Mononuclear cell (primary cell): ENCODE measurements around the gene PDE1A. TPM values are rescaled to one million over a fixed set of nuclear protein-coding genes. Genes with fewer than 3 reads are reported as not detected.

ENCODE experiments used
- H3K27me3 ChIP-seq: 2 replicates; pipeline ENCODE4 v1.6.0; 2011; ENCODE audit warnings: low read length, control low read depth; ENCODE audit not compliant: insufficient read depth
- H3K4me1 ChIP-seq: 2 replicates; pipeline ENCODE4 v1.5.1; 2011; ENCODE audit warnings: mild to moderate bottlenecking, low read length, control low read depth; ENCODE audit not compliant: insufficient read depth
- H3K4me3 ChIP-seq: 2 replicates; pipeline ENCODE4 v1.5.1; 2011; ENCODE audit warnings: mild to moderate bottlenecking, low read length, moderate library complexity
- H3K9me3 ChIP-seq: 2 replicates; pipeline ENCODE4 v1.5.1; 2011; ENCODE audit warnings: low read depth, mild to moderate bottlenecking, control low read depth, low read length
- total RNA-seq: library from RNA; depleted of rRNA; stranded (reverse); fragments of >200 nt; gene quantifications from one replicate; pipeline ENCODE4 v1.2.3, GENCODE V29; 2012

The PDE1A gene
- total RNA-seq, 1 donor = not detected

GRCh38 chr2:182381225-182381624 lies 45.6 kb downstream of the PDE1A start:
- Histone ChIP-seq H3K27me3 (no peaks in the 10 kb centered on the region), H3K9me3 (peaks cover 5% of the 10 kb centered on the region), H3K4me1 (no peaks in the 10 kb centered on the region), H3K4me3 (no peak overlapping the region)

- Histone ChIP-seq H3K27me3 (no peaks in the 10 kb centered on the region), H3K4me1 (no peaks in the 10 kb centered on the region), H3K4me3 (no peak overlapping the region), H3K9me3 (no peaks in the 10 kb centered on the region)
Observed at GRCh38 chr2:182379241-182379640, 47.6 kb downstream of the PDE1A start.

GRCh38 chr2:182378759-182379158 lies 48.1 kb downstream of the PDE1A start:
- no peaks in the 10 kb centered on the region for H3K9me3 ChIP-seq
- H3K4me1 ChIP-seq = no peaks in the 10 kb centered on the region
- H3K27me3 ChIP-seq = no peaks in the 10 kb centered on the region
- no peak overlapping the region for H3K4me3 ChIP-seq

- H3K4me1 ChIP-seq = no peaks in the 10 kb centered on the region
- no peak overlapping the region for H3K4me3 ChIP-seq
- H3K27me3 ChIP-seq = no peaks in the 10 kb centered on the region
- no peaks in the 10 kb centered on the region for H3K9me3 ChIP-seq
Observed at GRCh38 chr2:182377467-182377866, 49.4 kb downstream of the PDE1A start.

- H3K9me3 ChIP-seq = no peaks in the 10 kb centered on the region
- no peak overlapping the region for H3K4me3 ChIP-seq
- H3K27me3 ChIP-seq = no peaks in the 10 kb centered on the region
- no peaks in the 10 kb centered on the region for H3K4me1 ChIP-seq
Observed at GRCh38 chr2:182375862-182376261, 51.0 kb downstream of the PDE1A start.

- no peaks in the 10 kb centered on the region for H3K4me1 ChIP-seq
- no peaks in the 10 kb centered on the region for H3K9me3 ChIP-seq
- no peaks in the 10 kb centered on the region for H3K27me3 ChIP-seq
- no peak overlapping the region for H3K4me3 ChIP-seq
Observed at GRCh38 chr2:182372661-182373060, 54.2 kb downstream of the PDE1A start.

GRCh38 chr2:182368996-182369395 lies 57.8 kb downstream of the PDE1A start:
- Histone ChIP-seq H3K9me3 (no peaks in the 10 kb centered on the region), H3K27me3 (no peaks in the 10 kb centered on the region), H3K4me3 (no peak overlapping the region), H3K4me1 (no peaks in the 10 kb centered on the region)

- Histone ChIP-seq H3K9me3 (no peaks in the 10 kb centered on the region), H3K27me3 (no peaks in the 10 kb centered on the region), H3K4me3 (no peak overlapping the region), H3K4me1 (no peaks in the 10 kb centered on the region)
Observed at GRCh38 chr2:182368446-182368845, 58.4 kb downstream of the PDE1A start.

GRCh38 chr2:182367401-182367800 lies 59.4 kb downstream of the PDE1A start:
- Histone ChIP-seq H3K4me1 (no peaks in the 10 kb centered on the region), H3K27me3 (no peaks in the 10 kb centered on the region), H3K4me3 (no peak overlapping the region)

GRCh38 chr2:182366628-182367027 lies 60.2 kb downstream of the PDE1A start:
- H3K4me1 ChIP-seq = no peaks in the 10 kb centered on the region
- H3K27me3 ChIP-seq = no peaks in the 10 kb centered on the region
- no peak overlapping the region for H3K4me3 ChIP-seq
- H3K9me3 ChIP-seq = no peaks in the 10 kb centered on the region

More at GRCh38 chr2:182367401-182367800, 59.4 kb downstream of the PDE1A start:
- no peaks in the 10 kb centered on the region for H3K9me3 ChIP-seq

GRCh38 chr2:182365855-182366254 lies 61.0 kb downstream of the PDE1A start:
- Histone ChIP-seq H3K4me1 (no peaks in the 10 kb centered on the region), H3K9me3 (no peaks in the 10 kb centered on the region), H3K27me3 (no peaks in the 10 kb centered on the region), H3K4me3 (no peak overlapping the region)

GRCh38 chr2:182361477-182361876 lies 65.4 kb downstream of the PDE1A start:
- Histone ChIP-seq H3K4me1 (no peaks in the 10 kb centered on the region), H3K9me3 (no peaks in the 10 kb centered on the region), H3K27me3 (no peaks in the 10 kb centered on the region)

GRCh38 chr2:182360663-182361260 lies 66.1 kb downstream of the PDE1A start:
- H3K4me3 ChIP-seq = no peak overlapping the region
- H3K27me3 ChIP-seq = no peaks in the 10 kb centered on the region
- H3K9me3 ChIP-seq = no peaks in the 10 kb centered on the region
- no peaks in the 10 kb centered on the region for H3K4me1 ChIP-seq

More at GRCh38 chr2:182361477-182361876, 65.4 kb downstream of the PDE1A start:
- no peak overlapping the region for H3K4me3 ChIP-seq

- Histone ChIP-seq H3K4me1 (no peaks in the 10 kb centered on the region), H3K4me3 (no peak overlapping the region), H3K9me3 (no peaks in the 10 kb centered on the region)
Observed at GRCh38 chr2:182359990-182360662, 66.7 kb downstream of the PDE1A start.

GRCh38 chr2:182359027-182359989 lies 67.5 kb downstream of the PDE1A start:
- H3K4me1 ChIP-seq = no peaks in the 10 kb centered on the region

More at GRCh38 chr2:182359990-182360662, 66.7 kb downstream of the PDE1A start:
- no peaks in the 10 kb centered on the region for H3K27me3 ChIP-seq

More at GRCh38 chr2:182359027-182359989, 67.5 kb downstream of the PDE1A start:
- Histone ChIP-seq H3K9me3 (no peaks in the 10 kb centered on the region), H3K4me3 (no peak overlapping the region), H3K27me3 (no peaks in the 10 kb centered on the region)
